ENCODE measurements around the gene SNX25.
"Not testable (repeated sequence)": the region's sequence is repeated elsewhere in the genome, so short reads cannot be mapped to it uniquely, and the experiment has no call there.

The SNX25 gene

DNA sequence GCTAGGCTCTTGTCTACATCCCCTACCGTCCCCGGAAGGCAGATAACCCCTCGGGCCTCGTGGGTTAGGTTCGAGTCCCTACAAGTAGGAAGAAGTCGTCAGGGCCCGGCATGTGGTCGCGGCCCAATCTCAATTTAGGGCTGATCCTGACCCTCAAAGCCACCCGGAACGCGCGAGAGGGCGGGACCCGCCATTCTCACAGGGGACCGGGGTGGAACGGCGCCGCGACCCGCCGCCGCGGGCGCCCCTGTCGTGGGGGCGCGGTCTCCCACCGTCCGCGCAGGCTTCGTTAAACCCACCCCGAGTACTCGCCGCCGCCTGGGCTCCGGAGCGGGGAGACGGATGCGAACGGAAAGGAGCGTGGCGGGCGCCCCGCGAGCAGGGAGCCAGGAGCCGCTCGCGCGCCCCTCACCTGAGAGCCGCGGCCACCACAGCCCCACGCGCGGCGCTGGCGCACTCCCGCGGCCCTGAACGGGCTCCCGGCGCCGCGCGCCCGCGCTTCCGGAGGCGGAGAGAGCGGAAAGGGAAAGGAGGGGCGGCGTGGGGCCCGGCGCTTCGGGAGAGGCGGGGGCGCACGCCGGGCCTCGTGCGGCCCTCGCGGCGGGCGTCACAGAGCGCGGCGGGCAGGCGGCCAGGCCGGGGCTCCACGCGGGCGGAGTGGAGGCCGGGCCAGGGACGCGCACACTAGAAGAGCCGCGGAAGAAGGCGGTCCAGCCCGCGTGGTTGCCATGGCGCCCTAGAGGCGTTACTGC lies 5.7 kb upstream of the SNX25 start, which contains the start of gene CFAP97:
CFAP97 (minus strand) TSS at position 515 of the 752 bp plus-strand sequence. CDS start 12,804 bp downstream, outside the sequence.
- intact Hi-C loops (cut with DNase I), result loop anchor here (5.0 kb wide), 1 partner anchor 194 kb away; the partner anchor contains the start of genes ANKRD37 and LRP2BP
- peak; percentile 67 to 96 (median 89) for DNase-seq

DNA sequence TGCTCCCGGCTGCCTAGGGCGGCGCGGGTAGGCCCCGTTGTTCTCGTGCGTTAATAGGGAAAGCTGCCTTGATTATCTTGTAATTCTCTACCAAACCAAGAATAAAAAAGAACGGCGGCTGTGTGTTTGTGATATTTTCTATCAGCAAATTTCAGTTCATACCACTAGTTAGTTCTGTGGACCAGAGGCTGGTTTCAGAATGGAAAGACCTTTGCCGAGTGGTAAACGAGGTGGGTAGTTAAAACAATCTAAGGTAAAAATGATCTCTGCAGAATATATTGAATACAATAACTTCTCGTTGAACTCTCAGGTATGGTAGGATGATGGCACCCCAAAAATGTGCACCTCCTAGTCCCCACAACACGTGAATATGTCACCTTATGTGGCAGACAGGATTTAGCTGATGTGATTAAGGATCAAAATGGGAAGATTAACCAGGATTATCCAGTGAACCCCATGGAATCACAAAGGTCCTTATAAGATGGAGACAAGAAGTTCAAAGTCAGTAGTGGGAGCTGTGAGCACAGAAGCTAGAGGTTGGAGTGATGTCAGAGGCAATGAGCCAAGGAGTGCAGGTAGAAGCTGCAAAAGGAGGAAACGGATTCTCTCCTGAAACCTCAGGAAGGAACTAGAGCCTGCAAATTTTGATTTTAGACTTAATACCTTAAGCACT lies 5.0 kb upstream of the SNX25 start:
- DNase-seq, result peak in 6 of 42 donors; percentile 18 to 53 (median 36)
- intact Hi-C loops (cut with DNase I), result loop anchor here (5.0 kb wide), 1 partner anchor 193 kb away; the partner anchor contains the start of genes ANKRD37 and LRP2BP

DNA sequence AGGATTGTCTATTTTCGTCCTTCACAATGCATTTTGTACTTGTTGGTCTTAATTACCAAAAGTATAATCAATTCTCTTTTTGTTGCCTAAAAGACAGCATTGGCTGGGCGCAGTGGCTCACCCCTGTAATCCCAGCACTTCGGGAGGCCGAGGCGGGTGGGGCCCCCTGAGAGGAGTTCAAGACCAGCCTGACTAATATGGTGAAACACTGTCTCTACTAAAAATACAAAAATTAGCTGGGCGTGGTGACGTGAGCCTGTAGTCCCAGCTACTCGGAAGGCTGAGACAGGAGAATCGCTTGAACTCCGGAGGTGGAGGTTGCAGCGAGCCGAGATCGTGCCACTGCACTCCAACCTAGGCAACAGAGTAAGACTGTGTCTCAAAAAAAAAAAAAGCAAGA lies 4.3 kb upstream of the SNX25 start:
- intact Hi-C loops (cut with DNase I), result loop anchor here (5.0 kb wide), 1 partner anchor 102 kb away; no protein-coding TSS in a partner anchor
- not testable (repeated sequence) for DNase-seq

DNA sequence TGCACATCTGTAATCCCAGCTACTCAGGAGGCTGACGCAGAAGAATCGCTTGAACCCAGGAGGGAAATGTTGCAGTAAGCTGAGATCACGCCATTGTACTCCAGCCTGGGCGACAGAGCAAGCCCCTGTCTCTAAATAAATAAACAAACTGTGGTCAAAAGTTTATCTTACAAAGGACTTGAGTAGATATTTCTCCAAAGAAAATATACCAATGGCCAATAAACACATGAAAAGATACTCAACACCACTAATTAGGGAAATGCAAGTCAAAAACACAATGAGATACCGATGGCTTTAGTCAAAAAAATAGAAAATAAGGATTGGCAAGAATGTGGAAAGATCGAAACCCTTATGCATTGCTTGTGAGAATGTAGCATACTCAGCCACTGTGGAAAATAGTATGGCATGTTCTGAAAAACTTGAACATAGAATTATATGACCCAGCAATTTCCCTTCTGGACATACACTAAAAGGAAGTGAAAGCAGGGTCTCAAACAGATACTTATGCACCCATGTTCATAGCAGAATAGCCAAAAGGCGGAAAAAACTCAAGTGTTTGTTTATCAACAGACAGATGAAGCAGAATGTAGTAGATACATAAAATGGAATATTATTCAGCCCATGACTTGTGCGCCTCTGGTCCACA lies 3.6 kb upstream of the SNX25 start:
- intact Hi-C loops (cut with DNase I), result loop anchor here (5.0 kb wide), 1 partner anchor 101 kb away; no protein-coding TSS in a partner anchor
- DNase-seq, result no peak

DNA sequence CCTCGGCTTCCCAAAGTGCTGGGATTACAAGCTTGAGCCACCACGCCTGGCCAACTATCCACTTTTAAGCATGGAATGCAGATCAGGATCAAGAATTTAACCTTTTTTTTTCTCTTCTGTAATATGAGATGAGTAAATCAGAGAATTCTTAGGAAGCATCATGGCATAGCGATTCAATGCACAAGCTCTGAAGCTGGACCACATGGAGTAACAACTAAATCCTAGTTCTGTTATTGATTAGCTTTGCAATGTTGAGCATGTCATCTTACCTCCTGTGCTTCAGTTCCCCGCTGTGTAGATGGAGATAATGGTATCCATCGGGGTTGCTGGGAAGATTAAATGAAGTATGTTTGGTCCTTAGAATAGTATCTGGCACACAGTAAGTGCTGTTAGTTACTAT lies 1.9 kb upstream of the SNX25 start:
- intact Hi-C loops (cut with DNase I), result loop anchor here (5.0 kb wide), 1 partner anchor 100 kb away; no protein-coding TSS in a partner anchor

DNA sequence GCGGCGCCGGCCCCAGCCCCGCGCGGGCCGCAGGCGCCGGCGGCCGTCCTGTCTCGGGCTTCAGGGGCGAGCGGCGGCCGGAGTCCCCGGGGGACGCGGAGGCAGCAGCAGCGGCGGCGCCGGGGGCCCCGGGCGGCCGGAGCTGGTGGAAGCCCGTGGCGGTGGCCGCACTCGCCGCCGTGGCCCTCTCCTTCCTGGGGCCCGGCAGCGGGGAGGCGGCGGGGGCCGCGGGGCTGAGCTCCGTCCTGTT lies 379 bp downstream of the SNX25 start:
- intact Hi-C loops (cut with DNase I), result loop anchor here (5.0 kb wide), 1 partner anchor 98 kb away; no protein-coding TSS in a partner anchor
- DNase-seq, result not testable (repeated sequence)

More for the DNA sequence above, 1.9 kb upstream of the SNX25 start:
- no peak for DNase-seq

DNA sequence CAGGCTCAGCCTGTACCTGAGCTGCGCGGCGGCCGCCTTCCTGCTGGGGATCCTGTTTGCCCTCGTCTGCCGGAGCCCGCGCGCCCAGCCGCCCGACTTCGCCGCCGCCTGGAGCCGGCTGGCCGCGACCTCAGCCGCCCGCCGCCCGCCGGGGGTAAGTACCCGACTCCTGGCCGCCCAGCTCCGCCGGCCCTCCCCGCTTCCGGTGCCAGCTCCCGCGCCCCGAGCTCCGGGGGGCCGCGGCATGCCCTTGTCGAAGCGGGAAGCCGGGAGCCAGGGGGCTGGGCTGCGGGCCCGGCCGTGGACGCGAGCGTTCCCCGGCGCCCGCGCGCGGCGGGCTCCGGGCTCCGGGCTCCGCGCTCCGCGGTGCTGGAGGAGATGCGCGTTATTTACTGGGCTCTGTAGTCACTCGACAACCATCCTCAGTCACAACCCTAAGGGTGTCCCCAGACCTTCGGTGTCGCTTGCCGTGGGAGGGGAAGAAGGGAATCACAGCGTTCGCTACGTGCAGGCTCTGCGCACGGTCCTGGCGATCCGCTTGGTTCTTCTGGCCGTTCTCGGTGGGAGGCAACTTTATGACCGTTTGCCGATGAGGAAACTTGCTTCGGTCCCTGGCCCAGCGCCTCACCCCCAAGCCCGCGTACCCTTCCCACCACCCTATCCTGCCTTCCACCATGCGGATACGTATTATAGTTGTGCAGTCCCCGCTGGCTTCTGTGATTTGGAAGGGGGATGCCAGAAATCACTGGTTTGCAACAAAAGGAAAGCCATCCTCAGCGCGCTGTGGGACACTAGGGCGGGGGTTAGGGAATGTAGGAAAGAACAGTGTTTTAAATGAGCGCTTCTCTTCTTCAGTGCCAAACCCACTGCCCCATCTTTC lies 944 bp downstream of the SNX25 start:
- intact Hi-C loops (cut with DNase I), result no loop called here

DNA sequence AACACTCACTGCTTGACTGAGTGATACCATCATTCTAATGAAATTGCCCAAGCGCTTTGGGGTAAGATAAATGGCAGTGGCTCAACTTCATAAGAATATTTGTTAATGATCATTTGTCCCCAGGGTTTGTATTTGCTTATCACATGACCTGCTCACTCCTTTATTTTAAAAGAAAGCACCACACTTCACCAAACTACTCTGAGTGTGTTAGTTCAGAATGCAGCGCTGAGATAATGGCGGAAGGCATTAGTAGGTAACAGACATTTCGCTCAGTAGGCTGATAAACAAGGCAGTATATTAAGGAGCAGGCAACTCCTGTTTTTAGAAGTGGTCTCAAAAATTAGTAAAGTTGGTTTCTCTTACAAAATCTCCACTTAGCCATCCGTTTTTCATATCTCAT lies 1.6 kb downstream of the SNX25 start:
- peak in 1 of 42 donors; percentile 17 for DNase-seq
- intact Hi-C loops (cut with DNase I), result no loop called here

More for the DNA sequence above, 944 bp downstream of the SNX25 start:
- DNase-seq, result peak in 39 of 42 donors; percentile 25 to 73 (median 49)

DNA sequence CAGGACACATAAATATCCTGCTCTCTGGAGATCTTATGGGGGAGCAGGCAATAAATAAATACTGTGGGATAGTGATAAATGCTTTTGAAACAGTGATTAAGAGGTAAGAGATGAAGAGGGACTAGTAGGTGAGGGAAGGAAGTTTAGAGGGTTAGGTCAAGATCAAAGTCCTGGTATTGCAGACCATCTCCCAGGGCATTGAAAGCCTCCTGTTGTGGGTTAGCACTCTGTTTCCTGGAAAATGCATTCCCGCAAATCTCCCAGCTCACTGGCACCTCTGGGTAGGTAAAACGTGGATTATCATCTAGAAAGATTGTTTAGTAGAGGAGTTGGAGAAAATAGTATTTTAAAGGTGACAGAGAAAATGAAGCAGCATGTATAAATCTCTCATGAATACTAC lies 2.2 kb downstream of the SNX25 start:
- DNase-seq, result no peak
- intact Hi-C loops (cut with DNase I), result no loop called here

DNA sequence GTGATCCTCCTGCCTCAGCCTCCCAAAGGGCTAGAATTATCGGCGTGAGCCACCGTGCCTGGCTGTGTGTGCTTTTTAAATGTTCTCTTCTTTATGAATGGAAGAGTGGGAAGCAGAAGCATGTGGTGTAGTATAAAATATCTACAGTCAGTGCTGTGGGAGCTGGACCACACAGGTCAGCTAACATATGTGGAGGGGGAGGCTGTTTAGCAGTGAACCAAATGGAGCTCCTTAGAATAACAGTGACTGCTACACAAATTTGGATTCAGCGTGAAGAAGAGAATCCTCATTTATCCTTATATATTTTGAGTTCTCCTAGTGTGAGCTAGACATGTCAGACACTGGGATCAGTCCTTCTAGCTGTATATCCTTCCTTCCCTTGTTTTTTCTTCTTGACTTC lies 3.2 kb downstream of the SNX25 start:
- DNase-seq, result peak in 1 of 42 donors; percentile 17
- intact Hi-C loops (cut with DNase I), result no loop called here

DNA sequence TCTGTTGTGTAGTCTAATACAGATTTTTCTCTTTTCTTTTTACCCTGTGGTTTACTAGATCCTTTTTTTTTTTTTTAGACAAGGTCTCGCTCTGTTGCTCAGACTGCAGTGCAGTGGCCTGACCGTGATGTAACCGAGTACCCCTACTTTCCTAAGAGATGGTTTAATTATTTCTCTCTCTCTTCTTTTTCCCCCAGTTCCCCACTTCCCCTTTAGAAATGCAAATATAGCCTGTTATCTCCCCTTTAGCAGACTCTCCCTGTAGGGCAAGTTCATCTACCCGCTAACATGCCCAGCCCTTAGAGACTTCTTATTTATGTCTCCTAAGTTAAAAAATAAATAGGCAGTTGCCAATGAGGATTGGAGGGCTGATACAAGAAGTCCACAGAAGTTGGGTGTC lies 4.5 kb downstream of the SNX25 start:
- intact Hi-C loops (cut with DNase I), result no loop called here
- DNase-seq, result peak in 1 of 42 donors; percentile 24

DNA sequence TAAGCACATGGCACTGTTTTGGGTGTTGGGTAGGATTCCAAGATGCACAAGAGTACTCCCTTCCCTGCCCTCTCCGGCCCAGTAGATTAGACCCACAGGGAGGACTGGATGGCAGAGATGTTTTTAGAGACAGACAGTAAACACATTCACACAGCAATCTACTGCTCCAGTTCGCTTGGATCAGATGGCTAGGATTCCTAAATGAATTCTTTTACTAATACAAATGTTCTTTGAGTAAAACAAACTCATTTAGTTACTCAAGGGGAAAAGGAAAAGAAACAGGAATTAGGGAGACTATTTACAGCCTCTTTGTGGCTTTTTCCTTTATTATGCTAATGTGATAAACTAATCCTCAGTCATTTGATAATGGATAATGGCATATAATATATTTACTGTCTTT lies 5.9 kb downstream of the SNX25 start:
- no peak for DNase-seq
- intact Hi-C loops (cut with DNase I), result no loop called here

DNA sequence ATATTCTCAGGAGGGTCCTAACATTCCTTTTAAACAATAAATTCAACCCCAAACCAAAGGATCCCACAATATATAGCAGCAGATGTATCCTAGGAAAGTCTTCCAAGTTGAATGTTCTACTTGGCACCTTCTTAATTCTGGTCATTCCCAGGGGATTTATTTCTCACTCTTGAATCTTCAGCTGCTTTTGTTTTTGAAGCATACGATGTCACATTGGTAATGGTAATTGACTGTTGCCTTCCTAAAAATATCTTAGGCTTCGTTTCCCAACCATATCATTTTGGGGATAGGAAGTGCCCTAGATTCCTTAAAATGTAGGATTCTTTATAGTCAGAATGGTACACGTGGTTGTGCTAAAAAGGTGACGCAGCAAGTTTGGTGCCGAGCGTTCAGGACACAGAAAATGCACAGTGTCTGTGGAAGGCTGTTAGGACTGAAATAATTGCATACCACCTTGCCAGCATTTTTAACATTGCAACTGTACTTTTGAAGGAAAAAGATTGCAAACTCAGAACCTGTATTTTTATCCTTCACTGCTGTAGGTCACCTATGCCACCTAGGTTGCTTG lies 8.1 kb downstream of the SNX25 start:
- intact Hi-C loops (cut with DNase I), result no loop called here
- peak in 10 of 42 donors; percentile 29 to 64 (median 36) for DNase-seq

DNA sequence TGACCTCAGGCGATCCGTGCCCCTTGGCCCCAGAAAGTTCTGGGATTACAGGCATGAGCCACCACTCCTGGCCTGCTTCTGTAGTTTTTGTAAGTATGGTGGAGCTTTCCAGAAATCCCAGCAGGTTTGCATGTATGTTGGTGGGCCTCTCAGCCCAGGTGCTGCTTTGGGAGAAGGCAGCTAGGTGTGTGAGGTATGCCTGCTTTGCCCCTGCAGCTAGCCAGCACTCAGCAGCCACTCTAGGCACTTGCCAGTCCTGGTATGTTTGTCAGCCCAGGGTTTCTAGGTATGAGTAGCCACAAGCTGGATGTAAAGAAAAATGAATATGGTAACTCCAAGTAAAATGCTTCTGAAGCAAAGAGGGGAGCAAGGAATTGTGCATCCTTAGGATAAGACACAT lies 8.9 kb downstream of the SNX25 start:
- intact Hi-C loops (cut with DNase I), result no loop called here
- DNase-seq, result no peak

DNA sequence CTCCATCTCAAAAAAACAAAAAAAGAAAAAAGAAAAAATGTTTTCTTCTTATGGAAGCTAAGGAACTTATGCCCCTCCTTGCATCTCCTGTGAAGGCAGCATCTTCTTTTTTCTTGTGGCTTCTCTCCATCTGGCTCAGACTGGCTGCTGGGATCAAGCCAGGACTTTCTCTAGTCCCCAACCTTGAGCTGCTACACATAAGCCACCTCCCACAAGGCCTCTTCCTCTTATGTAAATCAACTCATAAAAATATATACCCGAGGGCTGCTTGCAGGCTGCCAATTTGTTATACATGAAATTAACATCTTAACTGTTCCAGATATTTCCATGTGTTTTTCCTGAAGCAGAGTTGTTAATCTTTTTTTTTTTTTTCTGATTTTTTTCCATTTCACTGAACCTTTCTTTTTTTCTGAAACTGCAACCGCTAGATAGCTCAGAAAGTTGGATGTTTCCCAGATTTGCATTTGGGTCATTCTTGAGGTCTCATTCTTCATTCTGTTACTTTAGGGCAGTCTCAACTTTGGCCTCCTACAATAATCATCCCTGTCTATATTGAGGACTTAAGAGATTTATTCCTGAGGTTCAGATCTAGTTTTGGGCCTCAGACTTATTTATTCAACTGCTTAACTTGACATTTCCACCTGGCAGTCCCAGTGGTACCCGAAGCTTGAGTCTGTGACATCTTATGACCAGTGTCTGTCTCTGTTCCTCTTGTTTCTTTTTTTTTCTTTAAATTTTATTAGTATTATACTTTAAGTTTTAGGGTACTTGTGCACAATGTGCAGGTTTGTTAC lies 10.3 kb downstream of the SNX25 start:
- peak in 7 of 42 donors; percentile 11 to 52 (median 30) for DNase-seq
- intact Hi-C loops (cut with DNase I), result no loop called here

DNA sequence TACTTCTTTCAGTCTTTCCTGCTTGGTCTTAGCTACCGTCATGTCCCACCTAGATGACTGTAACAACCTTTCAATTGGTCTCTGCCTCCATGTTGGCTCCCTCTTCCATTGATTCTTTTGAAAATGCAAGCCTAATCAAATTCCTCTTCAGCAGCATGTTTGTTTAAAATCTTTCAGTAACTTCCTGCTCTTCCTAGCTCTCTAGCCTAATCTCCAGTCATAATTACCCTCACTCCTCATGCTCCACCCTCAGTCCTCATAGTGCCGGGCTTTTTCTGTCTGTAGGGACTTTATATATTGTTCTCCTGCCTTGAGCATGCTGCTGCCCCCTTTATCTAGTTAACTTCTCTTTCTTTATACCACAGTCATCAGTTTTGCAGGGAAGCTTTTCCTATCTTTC lies 12.1 kb downstream of the SNX25 start:
- intact Hi-C loops (cut with DNase I), result no loop called here

DNA sequence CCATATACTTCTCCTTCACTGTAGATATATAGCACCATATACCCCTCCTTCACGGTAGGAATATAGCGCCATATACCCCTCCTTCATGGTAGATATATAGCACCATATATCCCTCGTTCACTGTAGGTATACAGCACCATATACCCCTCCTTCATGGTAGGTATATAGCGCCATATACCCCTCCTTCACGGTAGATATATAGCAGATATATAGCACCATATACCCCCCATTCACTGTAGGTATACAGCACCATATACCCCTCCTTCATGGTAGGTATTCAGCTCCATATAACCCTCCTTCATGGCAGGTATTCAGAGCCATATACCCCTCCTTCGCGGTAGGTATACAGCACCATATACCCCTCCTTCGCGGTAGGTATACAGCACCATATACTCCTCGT lies 12.5 kb downstream of the SNX25 start:
- DNase-seq, result no peak
- intact Hi-C loops (cut with DNase I), result no loop called here

More for the DNA sequence above, 12.1 kb downstream of the SNX25 start:
- DNase-seq, result no peak

DNA sequence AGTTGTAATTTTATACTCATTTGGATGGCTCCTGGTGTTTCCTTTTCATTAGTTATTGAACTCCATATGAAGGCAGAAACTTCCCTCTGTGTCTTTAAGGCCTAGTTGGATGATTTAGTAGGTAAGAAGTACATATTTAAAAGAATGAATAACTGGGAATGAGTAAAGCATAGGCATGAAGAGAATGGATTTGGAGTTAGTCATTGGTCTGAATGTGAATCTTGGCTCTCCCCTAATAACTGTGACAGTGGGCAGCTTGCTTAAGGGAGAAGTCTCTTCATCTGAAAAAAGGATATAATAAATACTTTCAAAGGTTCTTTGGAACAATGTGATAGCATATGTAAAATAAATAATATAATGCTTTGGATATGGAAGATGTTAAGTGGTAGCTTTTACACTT lies 13.2 kb downstream of the SNX25 start:
- DNase-seq, result no peak
- intact Hi-C loops (cut with DNase I), result no loop called here
